GM10266 (cell line): ENCODE data around the gene ENDOV.

ENCODE experiments used
- DNase-seq: peaks from one replicate; pipeline ENCODE4 v3.0.0; 2012; ENCODE audit errors: extremely low spot score
- TF ChIP-seq, protein P1 (sequence below): IDR thresholded peaks from 2 replicates; pipeline ENCODE4 v1.5.1; 2012; ENCODE audit warnings: mild to moderate bottlenecking, low read depth; ENCODE audit not compliant: control insufficient read depth, insufficient read depth; ENCODE audit errors: missing control alignments

The ENDOV gene

DNA sequence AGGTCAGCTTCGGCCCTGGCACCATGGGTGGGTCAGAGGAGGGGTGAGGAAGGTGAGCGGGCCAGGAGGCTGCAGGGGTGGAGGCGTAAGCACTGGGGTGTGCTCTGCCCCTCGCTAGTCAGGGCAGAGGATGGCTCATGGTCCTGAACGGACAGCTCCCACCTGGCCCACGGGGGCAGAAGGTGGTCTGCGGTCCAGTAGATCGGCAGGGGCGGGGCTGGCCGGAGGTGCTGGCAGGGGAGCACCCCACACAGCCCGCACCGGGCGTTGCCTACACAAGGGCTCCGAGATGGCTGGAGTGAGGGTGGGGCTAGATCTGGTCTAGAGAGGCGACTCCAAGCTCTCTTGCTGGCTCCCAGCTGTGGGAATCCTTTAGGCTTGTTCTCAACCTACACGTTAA, 53.3 kb downstream of the ENDOV start:
- TF ChIP-seq, protein P1, sequence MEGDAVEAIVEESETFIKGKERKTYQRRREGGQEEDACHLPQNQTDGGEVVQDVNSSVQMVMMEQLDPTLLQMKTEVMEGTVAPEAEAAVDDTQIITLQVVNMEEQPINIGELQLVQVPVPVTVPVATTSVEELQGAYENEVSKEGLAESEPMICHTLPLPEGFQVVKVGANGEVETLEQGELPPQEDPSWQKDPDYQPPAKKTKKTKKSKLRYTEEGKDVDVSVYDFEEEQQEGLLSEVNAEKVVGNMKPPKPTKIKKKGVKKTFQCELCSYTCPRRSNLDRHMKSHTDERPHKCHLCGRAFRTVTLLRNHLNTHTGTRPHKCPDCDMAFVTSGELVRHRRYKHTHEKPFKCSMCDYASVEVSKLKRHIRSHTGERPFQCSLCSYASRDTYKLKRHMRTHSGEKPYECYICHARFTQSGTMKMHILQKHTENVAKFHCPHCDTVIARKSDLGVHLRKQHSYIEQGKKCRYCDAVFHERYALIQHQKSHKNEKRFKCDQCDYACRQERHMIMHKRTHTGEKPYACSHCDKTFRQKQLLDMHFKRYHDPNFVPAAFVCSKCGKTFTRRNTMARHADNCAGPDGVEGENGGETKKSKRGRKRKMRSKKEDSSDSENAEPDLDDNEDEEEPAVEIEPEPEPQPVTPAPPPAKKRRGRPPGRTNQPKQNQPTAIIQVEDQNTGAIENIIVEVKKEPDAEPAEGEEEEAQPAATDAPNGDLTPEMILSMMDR = no peak

DNA sequence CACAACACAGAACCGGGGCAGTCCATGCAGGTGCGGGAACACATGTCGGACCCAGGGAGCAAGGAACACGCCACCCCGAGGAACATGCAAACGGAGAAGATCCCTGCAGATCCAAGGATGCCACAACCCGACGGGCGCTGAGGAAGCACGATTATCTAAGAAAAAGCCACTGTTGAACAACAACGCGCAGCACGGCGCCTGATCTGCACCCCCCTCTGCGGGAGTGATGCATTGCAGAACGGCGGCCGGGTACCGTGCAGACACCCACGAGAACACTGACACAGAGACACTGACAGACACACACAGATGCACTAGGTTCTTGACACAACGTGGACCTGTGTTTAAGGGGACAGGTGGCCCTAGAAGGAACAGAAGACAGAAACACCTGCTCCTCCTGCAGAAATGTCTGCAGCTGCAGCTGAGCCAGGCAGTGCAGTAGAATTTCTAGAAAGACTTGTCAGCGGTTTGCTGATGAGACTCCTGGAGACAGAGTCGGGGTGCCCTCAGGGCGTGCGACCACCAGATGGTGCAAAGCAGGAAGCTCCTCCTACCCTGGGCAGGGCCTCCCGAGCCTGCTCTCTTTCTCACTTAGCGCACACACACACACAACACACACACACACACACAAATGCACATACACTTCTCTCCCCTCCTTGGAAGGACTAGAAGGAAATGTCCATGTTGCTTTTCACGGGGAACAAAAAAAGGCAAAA, 54.0 kb downstream of the ENDOV start:
- no peak for DNase-seq
- TF ChIP-seq, protein P1 = no peak

More for the DNA sequence above, 53.3 kb downstream of the ENDOV start:
- DNase-seq = no peak

DNA sequence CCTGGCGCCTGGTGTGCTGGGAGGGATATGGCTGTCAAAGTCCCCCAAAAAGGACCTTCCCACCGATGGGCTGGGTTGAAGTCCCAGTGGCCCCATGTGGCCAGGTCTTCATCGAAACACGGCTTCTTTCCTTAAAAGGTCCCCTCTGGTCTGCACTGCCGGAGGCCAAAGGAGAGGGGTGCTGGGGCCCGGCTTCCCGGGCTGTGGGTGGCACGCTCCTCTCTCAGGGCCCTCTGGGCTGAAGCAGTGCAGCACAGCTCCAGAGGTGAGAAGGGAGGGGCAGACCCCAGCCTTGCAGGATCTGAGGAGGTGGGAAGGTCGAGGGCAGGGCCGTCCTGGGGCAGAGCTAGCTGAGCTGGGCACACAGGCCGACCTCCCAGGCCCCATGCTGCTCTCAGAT, 54.7 kb downstream of the ENDOV start:
- no peak for DNase-seq
- TF ChIP-seq, protein P1 = no peak

DNA sequence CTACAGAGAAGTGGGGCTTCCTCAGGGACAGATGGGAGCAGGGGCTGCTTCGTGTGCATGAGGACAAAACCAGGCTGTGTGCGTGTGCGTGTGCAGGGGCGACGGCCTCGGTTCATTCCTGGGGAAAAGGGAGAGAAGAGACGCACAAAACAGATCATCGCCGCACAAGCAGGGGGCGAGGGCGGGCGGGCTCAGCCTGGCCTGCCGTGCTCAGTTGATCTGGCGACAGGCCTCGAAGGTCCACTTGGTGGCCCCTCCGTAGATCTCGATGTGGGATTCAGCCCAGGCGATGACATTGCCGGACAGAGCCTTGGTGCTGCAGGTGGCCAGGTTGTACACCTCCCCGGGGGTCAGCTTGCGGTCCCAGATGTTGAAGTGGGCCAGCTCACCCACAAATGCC, 55.6 kb downstream of the ENDOV start:
- TF ChIP-seq, protein P1 = no peak
- no peak for DNase-seq

DNA sequence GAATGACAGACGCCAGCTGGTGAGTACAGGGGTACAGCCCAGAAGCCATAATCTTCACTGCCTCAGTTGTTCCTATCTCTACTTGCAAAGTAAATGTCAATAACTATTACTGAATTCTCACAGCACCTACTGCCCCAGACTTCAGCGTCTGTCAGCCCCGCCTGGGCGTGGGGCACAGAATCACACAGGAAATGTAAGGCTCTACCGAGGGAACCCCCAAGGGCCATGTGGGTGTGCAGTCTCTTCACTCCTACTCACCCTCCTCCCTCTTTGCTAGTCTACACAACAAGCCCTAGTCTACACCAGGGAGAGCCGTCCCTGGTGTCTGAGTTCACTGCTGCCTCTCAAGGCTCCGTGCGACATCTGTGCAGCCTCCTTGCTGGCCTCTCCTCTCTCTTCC, 57.0 kb downstream of the ENDOV start:
- TF ChIP-seq, protein P1 = no peak
- no peak for DNase-seq

DNA sequence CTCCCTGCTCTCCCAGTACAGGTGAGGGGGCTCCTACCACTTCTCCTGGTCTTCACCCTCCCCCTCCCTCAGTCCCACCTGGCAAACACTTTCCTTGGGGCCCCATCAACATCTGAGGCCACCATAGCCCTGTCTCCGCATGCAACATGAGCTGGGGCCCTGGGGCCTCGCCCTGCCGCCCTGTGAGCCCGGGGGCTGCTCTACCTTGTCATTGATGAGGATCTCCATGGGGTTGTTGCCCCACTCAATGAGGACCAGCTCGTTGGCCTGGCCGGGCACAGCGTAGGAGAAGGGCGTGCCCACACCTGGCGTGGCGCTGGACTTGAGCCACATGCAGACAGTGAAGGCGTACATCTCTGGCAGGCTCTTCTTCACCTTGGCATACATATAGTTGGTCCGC, 58.0 kb downstream of the ENDOV start:
- TF ChIP-seq, protein P1 = no peak
- DNase-seq = no peak

DNA sequence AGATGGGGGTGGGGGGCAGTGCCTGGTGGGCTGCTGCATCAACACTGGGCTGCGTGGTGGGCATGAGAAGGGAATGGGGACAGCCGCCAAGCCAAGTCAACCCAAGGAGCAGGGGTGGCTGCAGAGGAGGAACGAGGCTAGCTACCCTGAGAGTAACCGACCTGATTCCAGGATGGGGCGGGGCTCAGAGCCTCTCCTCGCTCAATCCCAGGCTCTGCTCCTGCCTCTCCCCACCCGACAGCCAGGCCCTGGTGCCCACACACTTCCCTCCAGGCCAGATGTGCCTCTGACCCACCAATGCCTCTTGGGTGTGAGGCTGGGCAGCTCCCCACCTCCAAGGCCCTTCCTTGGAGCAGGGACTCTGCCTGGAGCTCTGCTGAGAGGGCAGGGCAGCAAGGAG, 58.7 kb downstream of the ENDOV start:
- DNase-seq = no peak
- TF ChIP-seq, protein P1 = no peak
